Stimulated activated naive CD8-positive, alpha-beta T cell treated with anti-CD3 and anti-CD28 coated beads, Interleukin-15, amount 100 ng/mL, for 72 hours (primary cell): ENCODE data around the gene ZNF22.

ENCODE experiments used
- ATAC-seq: fragments of 150-1000 bp; cut with Tn5 transposase; 2 replicates; pipeline ENCODE4 v1.10.0; 2021; ENCODE audit warnings: mild to moderate bottlenecking, moderate library complexity
- DNase-seq, 2 donors: peaks; one replicate each; pipeline ENCODE4 v3.0.0; 2021 to 2022
- H3K27ac Mint-ChIP-seq, 2 donors: one replicate each; pipeline ENCODE4 v1.8.0; 2022; ENCODE audit warnings: mild to moderate bottlenecking in 2 of 2, mixed read lengths in 2 of 2, moderate library complexity in 2 of 2
- H3K27me3 Mint-ChIP-seq: one replicate; pipeline ENCODE4 v1.8.0; 2022; ENCODE audit warnings: mixed read lengths
- H3K4me1 Mint-ChIP-seq: one replicate; pipeline ENCODE4 v1.8.0; 2022; ENCODE audit warnings: mild to moderate bottlenecking, mixed read lengths
- H3K4me3 Mint-ChIP-seq, 2 donors: one replicate each; pipeline ENCODE4 v1.8.0; 2022; ENCODE audit warnings: mild to moderate bottlenecking in 2 of 2, mixed read lengths in 2 of 2, moderate library complexity in 1 of 2
- H3K9me3 Mint-ChIP-seq, 2 donors: one replicate each; pipeline ENCODE4 v1.8.0; 2022; ENCODE audit warnings: mixed read lengths in 2 of 2

ZNF22 gene

DNA sequence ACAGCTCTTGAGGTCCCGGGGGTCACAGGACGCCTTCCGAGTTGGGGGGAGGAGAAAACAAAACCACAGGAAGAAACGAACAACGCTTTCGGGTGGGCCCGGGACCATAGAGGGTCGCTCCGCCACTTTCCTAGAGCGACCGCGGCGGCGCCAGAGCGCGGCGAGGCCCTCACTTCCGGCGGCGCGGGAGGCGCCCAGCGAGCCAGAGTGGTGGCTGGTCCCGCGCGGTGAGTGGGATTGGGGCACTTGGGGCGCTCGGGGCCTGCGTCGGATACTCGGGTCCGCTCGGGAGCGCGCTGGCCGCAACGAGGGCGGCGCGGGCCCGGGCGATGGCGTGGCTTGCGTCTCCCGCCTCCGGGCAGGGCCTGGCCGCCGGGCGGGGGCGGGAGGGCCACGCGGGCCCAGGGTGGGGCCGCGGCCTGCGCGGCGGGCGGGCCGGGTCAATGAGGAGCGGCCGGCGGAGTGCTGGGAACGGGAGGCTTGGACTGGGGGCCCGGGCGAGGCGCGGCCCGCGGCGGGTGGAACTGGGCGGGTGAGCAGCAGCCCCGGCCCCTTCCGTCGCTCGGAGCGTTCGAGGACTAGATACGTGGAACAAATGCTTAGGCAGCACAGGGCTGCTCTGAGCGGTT is at the start of gene ZNF22:
Gene ZNF22 (plus strand): TSS at position 172 of the 629 bp plus-strand sequence. CDS start 2,446 bp downstream, outside the sequence.
- H3K4me3 Mint-ChIP-seq, result peak within 1 kb of the TSS; percentile 85 to 91
- peak; percentile 88 for ATAC-seq
- H3K4me1 Mint-ChIP-seq, result peaks cover 26% of the 10 kb centered on the region
- H3K27ac Mint-ChIP-seq, result peak within 1 kb of the TSS; percentile 98 to 99
- peak; percentile 83 for DNase-seq
- peaks cover 26 to 31% of the 10 kb centered on the region in 2 donors for H3K9me3 Mint-ChIP-seq
- no peaks in the 10 kb centered on the region for H3K27me3 Mint-ChIP-seq

GRCh38 chr10:44951576-44952226 is 49.0 kb upstream of the ZNF22 start:
- DNase-seq (no peak), ATAC-seq (no peak)
- Mint-ChIP-seq H3K4me1 (peaks cover 18% of the 10 kb centered on the region), H3K9me3 (no peaks in the 10 kb centered on the region), H3K27ac (no peak overlapping the region), H3K4me3 (no peak overlapping the region), H3K27me3 (no peaks in the 10 kb centered on the region)

- ATAC-seq (no peak), DNase-seq (no peak)
- H3K27me3 Mint-ChIP-seq, result no peaks in the 10 kb centered on the region
- H3K4me1 Mint-ChIP-seq, result peaks cover 29% of the 10 kb centered on the region
- H3K9me3 Mint-ChIP-seq, result no peaks in the 10 kb centered on the region
- H3K4me3 Mint-ChIP-seq, result no peak overlapping the region
- H3K27ac Mint-ChIP-seq, result no peak overlapping the region
Measured at GRCh38 chr10:44952779-44953231, 47.9 kb upstream of the ZNF22 start.

- peaks cover 32% of the 10 kb centered on the region for H3K4me1 Mint-ChIP-seq
- ATAC-seq (no peak), DNase-seq (no peak)
- H3K27ac Mint-ChIP-seq, result no peak overlapping the region
- no peaks in the 10 kb centered on the region for H3K9me3 Mint-ChIP-seq
- no peaks in the 10 kb centered on the region for H3K27me3 Mint-ChIP-seq
- no peak overlapping the region for H3K4me3 Mint-ChIP-seq
Measured at GRCh38 chr10:44954042-44954441, 46.7 kb upstream of the ZNF22 start.

DNA sequence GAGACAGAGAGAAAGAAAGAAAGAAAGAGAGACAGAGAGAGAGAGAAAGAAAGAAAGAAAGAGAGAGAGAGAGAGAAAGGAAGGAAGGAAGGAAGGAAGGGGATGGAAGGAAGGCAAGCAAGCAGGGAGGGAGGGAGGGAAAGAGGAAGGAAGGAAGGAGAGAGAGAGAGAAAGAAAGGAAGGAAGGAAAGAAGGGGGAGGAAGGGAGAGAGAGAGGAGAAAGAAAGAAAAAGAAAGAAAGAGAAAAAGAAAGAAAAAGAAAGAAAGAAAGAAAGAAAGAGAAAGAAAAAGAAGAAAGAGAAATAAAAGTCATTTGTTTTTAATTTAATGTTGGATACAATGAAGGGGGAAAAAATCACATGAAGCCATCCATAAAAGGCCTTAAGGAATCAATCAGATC is 45.8 kb upstream of the ZNF22 start:
- Mint-ChIP-seq H3K27ac (no peak overlapping the region), H3K4me3 (no peak overlapping the region), H3K9me3 (no peaks in the 10 kb centered on the region), H3K4me1 (peaks cover 35% of the 10 kb centered on the region), H3K27me3 (no peaks in the 10 kb centered on the region)
- ATAC-seq, result no peak
- no peak for DNase-seq

DNA sequence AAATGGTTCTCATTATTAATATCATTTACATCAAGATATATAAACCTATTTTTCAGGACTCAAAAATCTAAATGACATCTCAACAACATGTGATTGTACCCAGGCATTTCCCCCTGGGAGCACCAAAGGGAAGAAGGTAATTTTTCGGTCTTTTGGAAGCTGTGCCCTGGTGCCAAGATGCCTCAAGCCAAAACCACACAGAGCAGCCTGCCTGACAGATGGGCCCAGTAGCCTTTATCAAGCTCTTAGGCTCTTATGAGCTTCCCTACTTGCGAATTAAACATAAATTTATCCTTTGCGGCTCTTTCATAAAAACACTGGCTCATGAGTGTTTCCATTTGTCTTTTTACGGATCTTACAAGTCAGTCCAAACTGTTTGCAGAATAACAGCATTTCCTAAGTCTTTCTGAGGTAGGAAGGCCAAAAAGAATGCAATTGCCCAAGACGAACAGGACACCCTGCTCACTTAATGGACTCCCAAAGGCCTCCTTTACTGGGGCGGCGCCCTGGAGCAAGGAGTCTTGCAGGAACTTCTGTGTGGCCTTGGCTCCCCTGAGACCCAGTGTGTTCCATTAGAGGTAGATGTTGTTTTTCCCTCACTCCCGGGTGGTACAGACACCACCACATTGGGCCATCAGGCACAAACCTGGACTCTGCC is 45.2 kb upstream of the ZNF22 start:
- H3K27me3 Mint-ChIP-seq, result peaks cover 5% of the 10 kb centered on the region
- DNase-seq, result no peak
- ATAC-seq, result no peak
- H3K9me3 Mint-ChIP-seq, result no peaks in the 10 kb centered on the region
- no peak overlapping the region for H3K4me3 Mint-ChIP-seq
- H3K4me1 Mint-ChIP-seq, result peaks cover 38% of the 10 kb centered on the region
- H3K27ac Mint-ChIP-seq, result peak overlapping the region in 1 of 2 donors; percentile 42

DNA sequence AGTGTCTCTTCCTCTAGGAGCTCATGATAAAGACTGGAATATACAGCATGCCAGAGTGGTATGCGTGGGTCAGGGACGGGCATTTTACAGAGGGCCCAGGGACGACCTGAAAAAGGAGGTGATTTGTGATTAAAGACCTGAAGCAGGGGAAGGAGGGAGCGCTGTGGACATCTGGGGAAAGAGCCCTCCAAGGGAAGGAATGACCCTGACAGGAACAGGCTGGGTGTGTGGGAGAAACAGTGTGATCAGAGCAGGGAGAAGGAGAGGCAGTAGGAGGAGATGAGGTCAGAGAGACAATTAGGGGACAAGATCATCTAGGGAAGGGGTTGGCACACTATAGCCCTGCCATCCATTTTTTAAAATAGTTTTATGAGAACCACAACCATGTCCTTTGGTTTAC is 44.5 kb upstream of the ZNF22 start:
- H3K4me1 Mint-ChIP-seq, result peaks cover 39% of the 10 kb centered on the region
- no peak overlapping the region for H3K27ac Mint-ChIP-seq
- ATAC-seq (no peak), DNase-seq (no peak)
- H3K9me3 Mint-ChIP-seq, result no peaks in the 10 kb centered on the region
- H3K27me3 Mint-ChIP-seq, result peaks cover 8% of the 10 kb centered on the region
- no peak overlapping the region for H3K4me3 Mint-ChIP-seq

- no peak overlapping the region for H3K27ac Mint-ChIP-seq
- no peaks in the 10 kb centered on the region for H3K9me3 Mint-ChIP-seq
- peaks cover 8% of the 10 kb centered on the region for H3K27me3 Mint-ChIP-seq
- no peak overlapping the region for H3K4me3 Mint-ChIP-seq
- H3K4me1 Mint-ChIP-seq, result peaks cover 39% of the 10 kb centered on the region
- ATAC-seq, result no peak
- no peak for DNase-seq
Measured at GRCh38 chr10:44956717-44957706, 43.7 kb upstream of the ZNF22 start.

DNA sequence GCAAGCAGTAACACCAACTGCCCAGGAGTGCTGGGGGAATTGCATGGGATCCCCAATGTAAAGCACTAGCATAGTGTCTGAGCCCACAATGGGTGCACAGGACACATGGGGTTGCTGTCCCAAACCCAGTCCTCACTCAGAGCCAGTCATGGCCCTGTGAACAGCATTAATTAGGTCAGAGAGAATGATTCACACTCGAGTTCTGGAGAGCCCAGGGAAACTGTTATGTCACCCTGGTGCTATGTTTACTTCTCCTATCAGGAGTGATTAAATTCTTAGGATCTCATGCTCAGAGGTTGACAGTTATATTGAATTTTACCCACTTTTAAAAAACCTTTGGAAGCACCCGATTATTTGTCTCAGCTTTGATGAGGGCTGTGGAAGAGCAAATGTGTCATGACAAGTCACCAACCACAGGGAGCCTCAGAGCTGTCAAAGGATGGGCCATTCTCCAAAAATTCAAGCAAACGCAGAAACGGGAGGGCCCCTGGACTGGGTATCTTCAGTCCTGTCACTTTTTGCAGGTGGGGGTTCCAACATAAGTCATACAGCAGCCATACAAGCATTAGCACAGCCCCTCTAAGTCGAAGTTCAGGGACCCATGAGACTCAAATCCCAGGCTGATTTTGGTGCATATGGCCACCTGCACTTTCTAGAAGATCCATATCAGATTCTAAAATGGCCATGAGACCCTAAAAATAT is 42.4 kb upstream of the ZNF22 start:
- Mint-ChIP-seq H3K4me3 (peak overlapping the region; percentile 73 to 83), H3K9me3 (no peaks in the 10 kb centered on the region), H3K27ac (no peak overlapping the region), H3K4me1 (peaks cover 45% of the 10 kb centered on the region), H3K27me3 (peaks cover 8% of the 10 kb centered on the region)
- no peak for DNase-seq
- no peak for ATAC-seq

GRCh38 chr10:44958898-44959246 is 41.9 kb upstream of the ZNF22 start:
- Mint-ChIP-seq H3K4me3 (peak overlapping the region; percentile 73 to 83), H3K4me1 (peaks cover 45% of the 10 kb centered on the region), H3K27ac (peak overlapping the region in 1 of 2 donors; percentile 81), H3K27me3 (peaks cover 8% of the 10 kb centered on the region), H3K9me3 (no peaks in the 10 kb centered on the region)
- DNase-seq (no peak), ATAC-seq (no peak)

- Mint-ChIP-seq H3K4me3 (peak within 1 kb of the TSS; percentile 73 to 83), H3K27ac (peak within 1 kb of the TSS; percentile 81 to 92), H3K4me1 (peaks cover 45% of the 10 kb centered on the region), H3K9me3 (no peaks in the 10 kb centered on the region), H3K27me3 (peaks cover 8% of the 10 kb centered on the region)
- DNase-seq, result peak; percentile 89 to 91
- ATAC-seq, result peak; percentile 99
Measured at GRCh38 chr10:44959247-44960087, 41.3 kb upstream of the ZNF22 start, which contains the start of gene RASSF4. Gene RASSF4 (plus strand): TSS chr10:44959802. CDS start chr10:44970203, 10,401 bp downstream.

DNA sequence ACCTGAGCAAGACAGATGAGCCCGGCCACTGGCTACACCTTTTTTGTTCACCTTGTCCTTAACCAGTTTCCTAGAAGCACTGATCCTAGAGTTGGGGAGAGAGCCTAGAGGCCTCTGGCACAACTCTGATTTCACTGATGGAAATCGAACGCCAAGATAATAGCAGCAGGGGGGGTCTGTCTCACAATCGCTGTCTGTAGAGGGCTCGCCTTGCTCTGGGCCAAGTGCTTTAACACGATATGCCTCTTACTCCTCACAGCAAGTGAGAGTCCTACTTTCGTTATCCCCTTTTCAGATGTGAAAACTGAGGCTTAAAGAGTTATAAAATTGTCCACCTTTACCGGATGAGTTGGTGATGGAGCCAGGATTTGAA is 40.6 kb upstream of the ZNF22 start:
- ATAC-seq, result no peak
- H3K27me3 Mint-ChIP-seq, result peaks cover 8% of the 10 kb centered on the region
- H3K27ac Mint-ChIP-seq, result no peak overlapping the region
- peak overlapping the region; percentile 73 to 83 for H3K4me3 Mint-ChIP-seq
- H3K9me3 Mint-ChIP-seq, result no peaks in the 10 kb centered on the region
- no peak for DNase-seq
- peaks cover 50% of the 10 kb centered on the region for H3K4me1 Mint-ChIP-seq

DNA sequence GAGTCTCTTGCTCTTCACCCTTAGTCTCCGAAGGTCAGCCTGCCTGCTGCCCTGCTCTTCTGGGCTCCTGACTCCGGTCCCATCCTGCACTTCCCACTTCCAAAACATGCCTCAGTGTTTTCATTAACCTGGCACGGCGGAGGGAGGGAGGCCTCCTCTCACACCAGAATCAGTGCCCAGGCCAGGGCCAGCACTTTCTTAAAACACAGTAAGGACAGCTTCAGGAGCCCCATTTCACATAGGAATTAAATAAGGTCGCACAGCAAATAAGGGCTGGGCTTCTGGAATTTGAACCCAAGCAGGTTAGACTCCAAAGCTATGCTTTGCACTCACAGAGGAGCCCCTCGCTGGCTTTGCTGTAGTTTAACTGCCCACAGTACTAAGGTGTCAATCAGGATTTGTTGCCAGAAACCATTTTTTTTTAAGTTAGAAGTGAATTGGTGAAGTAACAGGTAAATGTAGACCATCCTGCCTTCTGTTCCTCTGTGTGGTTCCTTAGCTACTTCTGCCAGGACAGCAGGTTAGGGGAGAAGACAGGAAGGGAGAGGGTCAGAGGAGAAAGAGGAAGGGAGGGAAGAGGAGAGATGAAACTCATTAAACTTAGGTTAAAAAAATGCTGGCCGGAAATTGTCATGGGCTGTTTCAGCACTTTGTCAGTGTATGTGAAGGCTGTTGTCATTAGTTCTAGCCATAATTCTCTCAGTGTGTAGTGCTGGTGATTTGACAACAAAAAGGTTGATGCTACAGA is 40.1 kb upstream of the ZNF22 start:
- no peak overlapping the region for H3K27ac Mint-ChIP-seq
- H3K4me1 Mint-ChIP-seq, result peaks cover 56% of the 10 kb centered on the region

More for the DNA sequence above, 40.1 kb upstream of the ZNF22 start:
- DNase-seq (no peak), ATAC-seq (no peak)
- Mint-ChIP-seq H3K9me3 (no peaks in the 10 kb centered on the region), H3K4me3 (peak overlapping the region; percentile 61 to 62), H3K27me3 (peaks cover 8% of the 10 kb centered on the region)
